ENCODE measurements around the gene KLHDC7A.
A peak's percentile ranks its signal among the peaks of the same experiment; 100 is the strongest.

KLHDC7A gene

GRCh38 chr1:18463984-18464664 lies 16.6 kb upstream of the KLHDC7A start:
- peak overlapping the region; percentile 67 for H3K27ac ChIP-seq
- TF ChIP-seq ZFX (IDR thresholded peaks at IDR 0.05): no peak
- no peak for TF ChIP-seq CTCF (conservative IDR thresholded peaks at IDR 0.05)

GRCh38 chr1:18464665-18465050 lies 16.1 kb upstream of the KLHDC7A start:
- peak overlapping the region; percentile 67 for H3K27ac ChIP-seq
- no peak for TF ChIP-seq ZFX (IDR thresholded peaks at IDR 0.05)
- TF ChIP-seq CTCF (conservative IDR thresholded peaks at IDR 0.05): no peak

- no peak overlapping the region for H3K27ac ChIP-seq
- TF ChIP-seq ZFX (IDR thresholded peaks at IDR 0.05) (no peak), CTCF (conservative IDR thresholded peaks at IDR 0.05) (no peak)
These were observed 14.1 kb upstream of the KLHDC7A start for GRCh38 chr1:18466676-18467075.

- no peak for TF ChIP-seq CTCF (conservative IDR thresholded peaks at IDR 0.05)
- TF ChIP-seq ZFX (IDR thresholded peaks at IDR 0.05): no peak
- no peak overlapping the region for H3K27ac ChIP-seq
These were observed 12.2 kb upstream of the KLHDC7A start for GRCh38 chr1:18468570-18468969.

- TF ChIP-seq ZFX (IDR thresholded peaks at IDR 0.05): no peak
- no peak for TF ChIP-seq CTCF (conservative IDR thresholded peaks at IDR 0.05)
- H3K27ac ChIP-seq: no peak overlapping the region
These were observed 11.2 kb upstream of the KLHDC7A start for GRCh38 chr1:18469514-18469913.

- TF ChIP-seq ZFX (IDR thresholded peaks at IDR 0.05) (no peak), CTCF (conservative IDR thresholded peaks at IDR 0.05) (no peak)
- H3K27ac ChIP-seq: no peak overlapping the region
These were observed 9.9 kb upstream of the KLHDC7A start for GRCh38 chr1:18470671-18471355.

- H3K27ac ChIP-seq: no peak overlapping the region
- no peak for TF ChIP-seq ZFX (IDR thresholded peaks at IDR 0.05)
- TF ChIP-seq CTCF (conservative IDR thresholded peaks at IDR 0.05): no peak
These were observed 7.4 kb upstream of the KLHDC7A start for GRCh38 chr1:18473195-18473815.
